Esophagus muscularis mucosa (tissue), 3 donors: ENCODE measurements around the gene LIN9.

Experiments used
- POLR2A ChIP-seq: fragments of 450-650 bp; IDR thresholded peaks from one replicate; pipeline ENCODE4 v1.6.1; 2017; ENCODE audit warnings: antibody characterized with exemption, moderate library complexity, mild to moderate bottlenecking, low read depth
- POLR2AphosphoS5 ChIP-seq, 2 donors: sonication (generic); formaldehyde crosslinking; IDR thresholded peaks; one replicate each; pipeline ENCODE4 v1.6.1; 2017; ENCODE audit warnings: antibody characterized with exemption in 2 of 2
- TF ChIP-seq, protein P1 (sequence below), 3 experiments: fragments of 200-600 bp in 2 of 3; fragments of 450-650 bp in 1 of 3; sonication (generic) in 2 of 3; IDR thresholded peaks; one replicate each; pipeline ENCODE4 v1.5.1; 2017 to 2019; ENCODE audit warnings: antibody characterized with exemption in 3 of 3, mild to moderate bottlenecking in 2 of 3, moderate library complexity in 1 of 3

DNA sequence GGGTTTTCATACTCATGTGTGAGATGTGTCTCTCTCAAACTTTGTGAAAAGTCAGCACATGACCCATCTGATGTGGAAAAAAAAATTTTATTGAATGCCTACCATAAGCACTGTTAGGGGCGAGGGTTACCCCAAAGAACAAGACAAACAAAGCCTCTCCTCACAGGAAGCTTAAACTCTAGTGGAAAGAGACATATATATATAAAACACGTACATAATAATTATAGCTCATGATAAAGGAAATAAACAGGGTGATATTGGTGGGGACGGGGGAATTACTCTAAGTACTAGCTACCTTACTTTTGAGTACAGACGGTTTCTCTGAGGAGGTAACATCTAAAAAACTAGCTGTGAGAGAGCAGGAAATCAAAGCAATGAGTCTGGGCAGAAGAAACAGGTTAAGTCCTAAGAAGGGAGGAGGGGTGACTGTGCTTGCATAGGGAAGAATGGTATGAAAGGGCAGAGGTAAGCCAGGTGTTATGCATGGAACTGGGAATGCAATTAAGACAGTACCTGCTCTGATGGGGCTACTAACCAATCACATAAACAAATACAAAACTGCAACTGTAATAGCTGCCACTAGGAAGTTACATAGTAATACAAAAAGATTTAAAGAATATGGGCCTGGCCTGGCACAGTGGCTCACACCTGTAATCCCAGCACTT lies 4.5 kb downstream of the LIN9 start:
- TF ChIP-seq, protein P1, sequence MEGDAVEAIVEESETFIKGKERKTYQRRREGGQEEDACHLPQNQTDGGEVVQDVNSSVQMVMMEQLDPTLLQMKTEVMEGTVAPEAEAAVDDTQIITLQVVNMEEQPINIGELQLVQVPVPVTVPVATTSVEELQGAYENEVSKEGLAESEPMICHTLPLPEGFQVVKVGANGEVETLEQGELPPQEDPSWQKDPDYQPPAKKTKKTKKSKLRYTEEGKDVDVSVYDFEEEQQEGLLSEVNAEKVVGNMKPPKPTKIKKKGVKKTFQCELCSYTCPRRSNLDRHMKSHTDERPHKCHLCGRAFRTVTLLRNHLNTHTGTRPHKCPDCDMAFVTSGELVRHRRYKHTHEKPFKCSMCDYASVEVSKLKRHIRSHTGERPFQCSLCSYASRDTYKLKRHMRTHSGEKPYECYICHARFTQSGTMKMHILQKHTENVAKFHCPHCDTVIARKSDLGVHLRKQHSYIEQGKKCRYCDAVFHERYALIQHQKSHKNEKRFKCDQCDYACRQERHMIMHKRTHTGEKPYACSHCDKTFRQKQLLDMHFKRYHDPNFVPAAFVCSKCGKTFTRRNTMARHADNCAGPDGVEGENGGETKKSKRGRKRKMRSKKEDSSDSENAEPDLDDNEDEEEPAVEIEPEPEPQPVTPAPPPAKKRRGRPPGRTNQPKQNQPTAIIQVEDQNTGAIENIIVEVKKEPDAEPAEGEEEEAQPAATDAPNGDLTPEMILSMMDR (IDR thresholded peaks at IDR 0.05), result no peak
- TF ChIP-seq POLR2A (no peak), POLR2AphosphoS5 (IDR thresholded peaks at IDR 0.05) (no peak)
